HG03342 (cell line): ENCODE measurements around the gene ZCCHC10.

ENCODE experiments used
- ATAC-seq: cut with Tn5 transposase; IDR thresholded peaks from one replicate; pipeline ENCODE4 v1.9.1; 2021; ENCODE audit warnings: mild to moderate bottlenecking, moderate library complexity; ENCODE audit not compliant: unreplicated experiment

ZCCHC10 gene

GRCh38 chr5:133025804-133026663, at the start of gene ZCCHC10:
Gene ZCCHC10 (minus strand): TSS chr5:133026549. CDS start chr5:133026537, 12 bp downstream.
- peak; percentile 96 for ATAC-seq

GRCh38 chr5:133075572-133076536, 49.5 kb upstream of the ZCCHC10 start:
- no peak for ATAC-seq

- no peak for ATAC-seq
Observed at GRCh38 chr5:133072021-133072420, 45.7 kb upstream of the ZCCHC10 start.

- ATAC-seq: no peak
Observed at GRCh38 chr5:133066045-133066444, 39.7 kb upstream of the ZCCHC10 start.

- no peak for ATAC-seq
Observed at GRCh38 chr5:133065471-133065870, 39.1 kb upstream of the ZCCHC10 start.

- no peak for ATAC-seq
Observed at GRCh38 chr5:133063965-133064364, 37.6 kb upstream of the ZCCHC10 start.

- no peak for ATAC-seq
Observed at GRCh38 chr5:133062276-133062675, 35.9 kb upstream of the ZCCHC10 start.

- ATAC-seq: no peak
Observed at GRCh38 chr5:133059621-133060020, 33.3 kb upstream of the ZCCHC10 start.

- ATAC-seq: no peak
Observed at GRCh38 chr5:133056891-133057290, 30.5 kb upstream of the ZCCHC10 start.

- ATAC-seq: no peak
Observed at GRCh38 chr5:133054697-133055471, 28.5 kb upstream of the ZCCHC10 start.

- ATAC-seq: no peak
Observed at GRCh38 chr5:133053448-133053847, 27.1 kb upstream of the ZCCHC10 start.

GRCh38 chr5:133052317-133053175, 26.2 kb upstream of the ZCCHC10 start:
- ATAC-seq: peak; percentile 29

GRCh38 chr5:133051542-133052316, 25.4 kb upstream of the ZCCHC10 start, which contains the start of gene HSPA4:
Gene HSPA4 (plus strand): TSS chr5:133052013. CDS start chr5:133052251, 238 bp downstream.
- ATAC-seq: peak; percentile 79

- ATAC-seq: peak; percentile 12
Observed at GRCh38 chr5:133051061-133051541, 24.8 kb upstream of the ZCCHC10 start.

GRCh38 chr5:133050521-133050920, 24.2 kb upstream of the ZCCHC10 start:
- ATAC-seq: no peak

- no peak for ATAC-seq
Observed at GRCh38 chr5:133049726-133050048, 23.3 kb upstream of the ZCCHC10 start.

GRCh38 chr5:133048993-133049725, 22.8 kb upstream of the ZCCHC10 start:
- ATAC-seq: no peak

GRCh38 chr5:133047404-133047803, 21.1 kb upstream of the ZCCHC10 start:
- no peak for ATAC-seq
